Measurements from ENCODE around the gene CALR.
"Not testable (repeated sequence)": the region's sequence is repeated elsewhere in the genome, so short reads cannot be mapped to it uniquely, and the experiment has no call there.

The CALR gene

GRCh38 chr19:12956446-12957388 lies 18.3 kb downstream of the CALR start, which contains the start of gene GADD45GIP1:
Gene GADD45GIP1, minus strand, starts transcription at chr19:12957223. Its CDS starts 11 bp downstream, at chr19:12957212.
- Histone ChIP-seq H3K4me2 (ENCODE audit: low read length) (peak within 1 kb of the TSS; percentile 97), H3K36me3 (ENCODE audit: insufficient read depth, low read length) (peaks cover 27% of the 10 kb centered on the region), H3K27me3 (ENCODE audit: control insufficient read depth, insufficient read depth, low read length) (no peaks in the 10 kb centered on the region), H3K9me3 (replicated peaks; ENCODE audit: low read length) (no peaks in the 10 kb centered on the region), H3K4me1 (ENCODE audit: control insufficient read depth, insufficient read depth, low read length) (peaks cover 43% of the 10 kb centered on the region), H3K9ac (ENCODE audit: low read depth, low read length) (peak within 1 kb of the TSS; percentile 98), H3K4me3 (ENCODE audit: low read length) (peak within 1 kb of the TSS; percentile 93)

GRCh38 chr19:12957389-12957952 lies 19.1 kb downstream of the CALR start:
- Histone ChIP-seq H3K36me3 (ENCODE audit: insufficient read depth, low read length) (peaks cover 20% of the 10 kb centered on the region), H3K9ac (ENCODE audit: low read depth, low read length) (peak overlapping the region; percentile 98), H3K4me1 (ENCODE audit: control insufficient read depth, insufficient read depth, low read length) (peaks cover 35% of the 10 kb centered on the region), H3K4me2 (ENCODE audit: low read length) (peak overlapping the region; percentile 97), H3K4me3 (ENCODE audit: low read length) (peak overlapping the region; percentile 93)
- not testable (repeated sequence) for H3K9me3 ChIP-seq (replicated peaks; ENCODE audit: low read length); H3K27me3 ChIP-seq (ENCODE audit: control insufficient read depth, insufficient read depth, low read length)

GRCh38 chr19:12959481-12959880 lies 21.1 kb downstream of the CALR start:
- Histone ChIP-seq H3K4me3 (ENCODE audit: low read length) (no peak overlapping the region), H3K4me1 (ENCODE audit: control insufficient read depth, insufficient read depth, low read length) (peaks cover 16% of the 10 kb centered on the region), H3K27me3 (ENCODE audit: control insufficient read depth, insufficient read depth, low read length) (no peaks in the 10 kb centered on the region), H3K36me3 (ENCODE audit: insufficient read depth, low read length) (peaks cover 6% of the 10 kb centered on the region), H3K9me3 (replicated peaks; ENCODE audit: low read length) (no peaks in the 10 kb centered on the region), H3K9ac (ENCODE audit: low read depth, low read length) (no peak overlapping the region), H3K4me2 (ENCODE audit: low read length) (no peak overlapping the region)

- Histone ChIP-seq H3K9ac (ENCODE audit: low read depth, low read length) (peak overlapping the region; percentile 79), H3K36me3 (ENCODE audit: insufficient read depth, low read length) (no peaks in the 10 kb centered on the region), H3K27me3 (ENCODE audit: control insufficient read depth, insufficient read depth, low read length) (no peaks in the 10 kb centered on the region), H3K4me2 (ENCODE audit: low read length) (peak overlapping the region; percentile 100), H3K4me1 (ENCODE audit: control insufficient read depth, insufficient read depth, low read length) (peaks cover 16% of the 10 kb centered on the region), H3K9me3 (replicated peaks; ENCODE audit: low read length) (no peaks in the 10 kb centered on the region), H3K4me3 (ENCODE audit: low read length) (peak overlapping the region; percentile 79)
Observed at GRCh38 chr19:12965017-12965811, 26.8 kb downstream of the CALR start.

GRCh38 chr19:12965812-12966135 lies 27.4 kb downstream of the CALR start:
- H3K27me3 ChIP-seq (ENCODE audit: control insufficient read depth, insufficient read depth, low read length), result no peaks in the 10 kb centered on the region
- peak overlapping the region; percentile 79 for H3K4me3 ChIP-seq (ENCODE audit: low read length)
- peaks cover 16% of the 10 kb centered on the region for H3K4me1 ChIP-seq (ENCODE audit: control insufficient read depth, insufficient read depth, low read length)
- no peak overlapping the region for H3K9ac ChIP-seq (ENCODE audit: low read depth, low read length)
- H3K36me3 ChIP-seq (ENCODE audit: insufficient read depth, low read length), result no peaks in the 10 kb centered on the region
- H3K9me3 ChIP-seq (replicated peaks; ENCODE audit: low read length), result no peaks in the 10 kb centered on the region
- H3K4me2 ChIP-seq (ENCODE audit: low read length), result peak overlapping the region; percentile 100

GRCh38 chr19:12967907-12968306 lies 29.5 kb downstream of the CALR start:
- Histone ChIP-seq H3K4me1 (ENCODE audit: control insufficient read depth, insufficient read depth, low read length) (peaks cover 16% of the 10 kb centered on the region), H3K4me3 (ENCODE audit: low read length) (no peak overlapping the region), H3K9me3 (replicated peaks; ENCODE audit: low read length) (no peaks in the 10 kb centered on the region), H3K36me3 (ENCODE audit: insufficient read depth, low read length) (no peaks in the 10 kb centered on the region), H3K27me3 (ENCODE audit: control insufficient read depth, insufficient read depth, low read length) (no peaks in the 10 kb centered on the region), H3K9ac (ENCODE audit: low read depth, low read length) (no peak overlapping the region), H3K4me2 (ENCODE audit: low read length) (no peak overlapping the region)

- Histone ChIP-seq H3K9me3 (replicated peaks; ENCODE audit: low read length) (no peaks in the 10 kb centered on the region), H3K9ac (ENCODE audit: low read depth, low read length) (no peak within 1 kb of the TSS), H3K4me3 (ENCODE audit: low read length) (no peak within 1 kb of the TSS), H3K4me2 (ENCODE audit: low read length) (peak within 1 kb of the TSS; percentile 12), H3K36me3 (ENCODE audit: insufficient read depth, low read length) (no peaks in the 10 kb centered on the region), H3K4me1 (ENCODE audit: control insufficient read depth, insufficient read depth, low read length) (peaks cover 16% of the 10 kb centered on the region), H3K27me3 (ENCODE audit: control insufficient read depth, insufficient read depth, low read length) (no peaks in the 10 kb centered on the region)
Observed at GRCh38 chr19:12969292-12969988, 31.0 kb downstream of the CALR start, which contains the start of gene DAND5. Gene DAND5, plus strand, starts transcription at chr19:12969576. Its CDS starts 85 bp downstream, at chr19:12969661.

GRCh38 chr19:12970070-12970820 lies 31.8 kb downstream of the CALR start:
- no peak overlapping the region for H3K9ac ChIP-seq (ENCODE audit: low read depth, low read length)
- peaks cover 18% of the 10 kb centered on the region for H3K4me1 ChIP-seq (ENCODE audit: control insufficient read depth, insufficient read depth, low read length)
- no peaks in the 10 kb centered on the region for H3K9me3 ChIP-seq (replicated peaks; ENCODE audit: low read length)
- H3K27me3 ChIP-seq (ENCODE audit: control insufficient read depth, insufficient read depth, low read length), result no peaks in the 10 kb centered on the region
- no peak overlapping the region for H3K4me2 ChIP-seq (ENCODE audit: low read length)
- no peak overlapping the region for H3K4me3 ChIP-seq (ENCODE audit: low read length)
- H3K36me3 ChIP-seq (ENCODE audit: insufficient read depth, low read length), result no peaks in the 10 kb centered on the region

GRCh38 chr19:12973236-12973635 lies 34.8 kb downstream of the CALR start:
- H3K9ac ChIP-seq (ENCODE audit: low read depth, low read length), result no peak overlapping the region
- H3K4me2 ChIP-seq (ENCODE audit: low read length), result no peak overlapping the region
- H3K4me3 ChIP-seq (ENCODE audit: low read length), result no peak overlapping the region

GRCh38 chr19:12974301-12975220 lies 36.2 kb downstream of the CALR start:
- H3K36me3 ChIP-seq (ENCODE audit: insufficient read depth, low read length), result no peaks in the 10 kb centered on the region
- H3K27me3 ChIP-seq (ENCODE audit: control insufficient read depth, insufficient read depth, low read length), result no peaks in the 10 kb centered on the region
- no peak overlapping the region for H3K9ac ChIP-seq (ENCODE audit: low read depth, low read length)
- H3K4me2 ChIP-seq (ENCODE audit: low read length), result no peak overlapping the region
- H3K9me3 ChIP-seq (replicated peaks; ENCODE audit: low read length), result no peaks in the 10 kb centered on the region
- H3K4me1 ChIP-seq (ENCODE audit: control insufficient read depth, insufficient read depth, low read length), result peaks cover 9% of the 10 kb centered on the region
- no peak overlapping the region for H3K4me3 ChIP-seq (ENCODE audit: low read length)

More at GRCh38 chr19:12973236-12973635, 34.8 kb downstream of the CALR start:
- no peaks in the 10 kb centered on the region for H3K9me3 ChIP-seq (replicated peaks; ENCODE audit: low read length)
- H3K36me3 ChIP-seq (ENCODE audit: insufficient read depth, low read length), result no peaks in the 10 kb centered on the region
- H3K4me1 ChIP-seq (ENCODE audit: control insufficient read depth, insufficient read depth, low read length), result peaks cover 14% of the 10 kb centered on the region
- no peaks in the 10 kb centered on the region for H3K27me3 ChIP-seq (ENCODE audit: control insufficient read depth, insufficient read depth, low read length)
